Activated CD8-positive, alpha-beta memory T cell treated with anti-CD3 and anti-CD28 coated beads, Interleukin-2, amount 50 U/mL, for 4 hours (primary cell): ENCODE results near the gene SH3GL3.

ENCODE experiments used
- DNase-seq: peaks from one replicate; pipeline ENCODE4 v3.0.0-alpha.2; 2020

SH3GL3 gene

DNA sequence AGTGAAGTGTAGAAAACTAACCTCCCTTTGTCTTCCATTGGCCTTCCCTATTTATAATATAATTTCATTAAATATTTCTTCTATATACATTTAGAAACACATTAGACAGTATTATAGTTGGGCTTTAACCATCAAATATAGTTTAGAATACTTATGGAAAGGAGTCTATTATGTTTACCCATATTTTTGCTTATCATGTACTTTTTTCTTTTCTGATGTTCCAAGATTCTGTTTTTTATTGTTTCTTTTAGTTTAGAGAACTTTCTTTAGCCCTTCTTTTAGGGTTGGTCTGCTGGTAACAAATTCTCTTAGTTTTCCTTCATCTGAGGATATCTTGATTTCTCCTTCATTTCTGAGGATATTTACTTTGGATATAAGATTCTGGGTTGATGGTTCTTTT lies 23.7 kb downstream of the SH3GL3 start:
- DNase-seq, result no peak

DNA sequence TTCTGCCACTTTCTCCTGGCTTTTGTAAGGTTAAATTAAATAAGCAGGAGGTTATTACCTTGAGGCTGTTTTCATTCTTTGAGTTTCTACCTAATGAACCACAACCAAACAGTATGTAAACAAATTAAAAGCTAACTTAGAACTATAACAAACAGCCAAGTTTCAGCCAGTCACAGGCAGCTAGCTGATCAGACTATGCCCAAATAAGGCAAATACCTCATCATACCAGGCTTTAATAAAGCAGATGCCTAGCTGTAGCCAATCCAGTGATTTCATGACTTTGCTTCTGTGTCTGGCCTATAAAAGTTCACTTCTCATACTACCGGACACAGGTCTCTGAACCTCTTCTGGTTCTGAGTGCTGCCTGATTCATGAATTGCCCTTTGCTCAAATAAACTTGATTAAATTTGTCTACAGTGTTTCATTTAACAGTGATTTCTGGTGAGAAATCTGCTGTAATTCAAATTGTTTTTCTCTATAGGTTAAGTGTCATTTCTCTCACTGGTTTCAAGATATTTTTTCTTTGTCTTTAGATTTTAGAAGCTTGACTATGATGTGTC lies 24.2 kb downstream of the SH3GL3 start:
- DNase-seq, result no peak

DNA sequence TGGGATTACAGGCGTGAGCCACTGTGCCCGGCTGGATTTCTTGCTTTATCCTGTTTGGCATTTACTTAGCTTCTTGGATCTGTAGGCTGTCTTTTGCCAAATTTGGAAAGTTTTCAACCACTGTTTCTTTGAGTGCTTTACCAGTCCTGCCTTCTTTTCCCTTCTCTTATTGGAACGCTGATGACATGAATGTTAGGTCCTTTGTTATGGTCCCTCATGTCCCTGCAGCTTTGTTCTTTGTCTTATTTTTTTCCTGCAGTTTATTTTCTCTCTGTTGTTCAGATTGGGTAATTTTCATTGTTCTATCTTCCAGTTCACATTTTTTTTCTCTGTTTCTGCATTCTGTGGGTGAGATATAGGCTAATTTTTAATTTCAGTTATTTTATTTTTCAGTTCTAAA lies 25.0 kb downstream of the SH3GL3 start:
- no peak for DNase-seq

DNA sequence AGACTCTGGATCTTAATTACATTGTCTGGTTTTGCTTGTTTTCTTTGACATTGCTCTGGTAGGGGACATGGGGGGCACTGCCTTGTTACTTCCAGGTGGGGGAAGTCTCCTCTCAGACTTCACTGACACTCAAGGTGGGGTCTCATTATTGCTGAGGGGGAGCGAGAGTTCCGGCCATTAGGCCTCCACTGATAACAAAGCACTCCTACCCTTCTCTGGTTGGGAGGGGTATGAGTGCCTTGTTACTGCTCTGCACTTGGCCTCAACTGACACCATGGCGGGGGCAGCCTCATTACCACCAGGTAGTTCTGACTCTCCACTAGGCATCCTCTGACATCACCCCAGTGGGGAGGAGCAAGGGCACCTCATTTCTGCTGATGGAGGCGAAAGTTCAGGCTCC lies 25.7 kb downstream of the SH3GL3 start:
- no peak for DNase-seq

DNA sequence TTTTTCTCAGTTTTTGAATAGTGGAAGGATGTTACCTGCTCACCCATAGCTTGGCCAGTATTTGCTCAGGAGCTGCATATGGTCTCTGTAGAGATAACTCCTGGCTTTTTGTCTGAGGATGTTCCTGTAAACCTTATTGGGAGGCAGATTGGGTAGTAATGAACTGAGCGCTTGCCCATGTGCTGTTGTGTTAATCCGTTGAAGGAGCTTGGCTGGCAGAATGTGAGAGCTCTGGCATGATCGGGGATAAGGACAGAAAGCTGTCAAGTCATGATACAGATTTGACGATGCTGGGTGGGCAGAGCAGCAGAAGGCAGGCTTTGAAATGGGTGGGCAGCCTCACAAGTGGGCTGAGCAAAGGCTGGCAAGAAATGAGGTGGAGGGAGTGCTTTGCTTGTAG lies 27.4 kb downstream of the SH3GL3 start:
- no peak for DNase-seq

DNA sequence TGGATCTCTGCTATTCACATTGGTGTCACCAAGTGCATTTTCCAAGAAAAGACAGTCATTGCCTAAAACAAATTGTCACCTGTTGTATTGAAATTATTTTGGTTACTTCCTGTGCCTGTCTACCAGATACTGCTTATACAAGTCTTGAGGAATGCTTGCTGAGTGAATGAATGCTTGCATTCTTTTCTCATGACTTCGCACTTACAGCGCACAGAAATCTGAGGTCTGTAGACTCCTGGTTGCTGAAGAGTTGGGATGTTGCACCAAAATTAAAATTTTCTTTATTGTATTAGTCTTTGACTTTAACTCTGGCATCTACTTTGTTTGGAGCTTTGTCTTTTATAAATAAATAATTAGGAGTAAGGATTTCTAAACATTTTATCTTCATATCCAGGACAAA lies 28.4 kb downstream of the SH3GL3 start:
- DNase-seq, result no peak

DNA sequence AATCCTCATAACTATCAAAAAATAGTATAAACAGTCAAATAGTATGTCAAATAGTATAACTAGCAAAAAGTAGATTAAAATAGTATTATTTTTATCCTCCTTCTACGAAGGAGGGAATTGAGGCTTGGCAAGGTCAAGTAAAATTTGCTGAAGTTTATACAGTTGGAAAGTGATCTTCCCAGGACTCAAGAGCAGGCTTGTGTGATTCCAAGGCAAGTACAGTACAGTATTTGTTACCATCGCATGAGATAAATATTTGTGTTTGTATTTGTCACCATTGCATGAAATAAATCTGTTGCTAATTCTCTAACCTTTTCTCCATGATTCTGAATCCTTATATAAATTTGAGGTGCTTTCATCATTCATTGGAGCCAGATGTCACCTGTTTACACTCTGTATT lies 28.9 kb downstream of the SH3GL3 start:
- DNase-seq, result no peak

DNA sequence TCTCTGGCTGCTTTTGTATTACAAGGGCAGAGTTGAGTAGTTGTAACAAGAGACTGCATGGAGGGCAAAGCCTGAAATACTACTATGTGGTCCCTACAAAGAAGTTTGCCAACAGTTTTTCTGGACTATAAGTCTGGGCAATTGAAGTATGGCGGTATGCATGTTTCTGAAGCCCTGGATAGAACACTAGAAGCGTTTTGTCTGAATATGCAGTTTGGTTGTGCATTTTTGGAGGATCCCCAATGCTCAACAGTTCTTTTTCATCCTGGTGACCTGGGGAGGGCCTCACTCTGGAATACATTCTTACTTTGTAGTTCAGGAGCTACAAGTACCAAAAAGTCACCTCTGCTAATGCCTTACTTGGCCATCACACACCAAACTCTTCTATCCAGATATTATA lies 29.6 kb downstream of the SH3GL3 start:
- no peak for DNase-seq

DNA sequence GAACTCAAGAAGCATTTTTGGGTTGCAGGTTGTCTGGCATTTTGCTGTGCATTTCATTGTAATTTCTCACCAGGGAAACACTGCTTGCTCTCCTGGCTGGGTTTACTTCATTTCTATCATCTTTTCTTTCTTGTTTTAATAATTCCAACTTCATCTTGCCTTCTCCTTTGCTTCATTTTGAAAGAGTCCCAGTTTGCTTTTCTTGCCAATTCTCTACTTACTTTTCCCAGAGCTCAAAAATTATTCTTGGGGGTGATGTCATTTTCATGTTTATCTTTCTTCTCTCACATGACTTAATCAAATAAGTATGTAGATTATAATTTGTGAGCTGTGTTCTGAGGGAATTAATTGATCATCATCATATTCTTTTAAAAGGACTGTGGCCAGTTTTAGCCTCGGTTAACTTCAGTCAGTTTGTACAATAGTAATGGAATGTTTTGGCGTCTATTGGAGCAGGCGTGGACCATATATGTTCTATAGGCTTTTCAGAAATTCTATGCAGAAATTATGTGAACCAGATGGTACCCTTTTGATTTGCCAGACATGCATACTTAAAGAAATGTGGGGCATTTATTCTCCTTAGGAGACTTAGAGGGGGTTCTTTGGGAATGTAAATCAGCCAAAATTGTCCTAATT lies 30.1 kb downstream of the SH3GL3 start:
- no peak for DNase-seq

DNA sequence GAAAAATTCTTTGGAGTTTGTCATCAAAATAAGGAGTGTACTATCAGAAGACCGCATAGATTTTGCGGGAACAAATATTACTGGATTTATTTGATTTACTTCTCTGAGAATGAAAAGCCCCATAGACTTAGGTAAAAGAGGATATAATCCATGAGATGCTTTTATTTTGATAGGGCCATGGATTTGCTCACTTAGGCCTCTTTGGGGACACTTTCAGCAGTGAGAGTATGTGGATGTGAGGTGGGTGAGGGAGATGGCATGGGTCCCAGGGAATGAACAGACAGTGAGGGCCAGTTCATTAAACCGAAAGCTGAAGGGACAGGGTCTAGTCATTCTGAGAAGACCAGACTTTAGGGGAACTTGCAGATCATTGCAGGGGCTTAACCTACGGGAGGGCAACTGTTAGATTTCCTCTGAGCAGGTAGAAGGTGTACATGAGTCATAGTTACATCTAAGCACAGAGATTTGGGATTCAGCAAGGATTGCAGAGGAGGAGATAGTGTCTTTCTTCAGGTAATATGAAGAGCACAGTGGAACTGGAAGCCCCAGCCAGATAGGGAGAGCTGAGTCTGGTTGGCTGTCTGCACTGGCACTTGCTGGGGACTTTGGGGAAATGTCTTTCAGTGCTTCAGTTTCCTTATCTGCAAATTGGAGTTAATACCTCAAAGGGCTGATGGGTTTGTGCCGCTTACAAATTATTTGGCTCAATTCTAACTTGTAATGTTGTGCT lies 30.8 kb downstream of the SH3GL3 start:
- DNase-seq, result no peak

DNA sequence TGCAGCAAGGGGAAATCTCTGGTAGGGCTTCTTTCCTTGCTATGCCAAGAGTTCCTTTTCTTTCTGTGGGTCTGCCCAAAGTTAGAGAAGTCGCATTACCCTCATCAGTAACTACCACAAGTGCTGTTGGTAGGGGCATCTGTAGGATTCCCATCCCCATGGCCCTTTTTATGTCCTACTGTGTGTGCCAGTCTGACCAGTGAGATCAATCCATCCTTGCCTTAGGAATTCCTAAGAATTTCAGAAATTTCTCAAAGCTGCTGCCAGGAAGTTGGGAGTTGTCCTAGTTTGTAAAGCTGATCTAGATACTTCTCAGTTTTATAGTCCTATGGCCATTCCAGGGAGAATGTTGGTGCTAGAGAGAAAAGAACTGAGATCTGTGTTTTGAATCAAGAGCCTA lies 36.5 kb downstream of the SH3GL3 start:
- DNase-seq, result no peak

DNA sequence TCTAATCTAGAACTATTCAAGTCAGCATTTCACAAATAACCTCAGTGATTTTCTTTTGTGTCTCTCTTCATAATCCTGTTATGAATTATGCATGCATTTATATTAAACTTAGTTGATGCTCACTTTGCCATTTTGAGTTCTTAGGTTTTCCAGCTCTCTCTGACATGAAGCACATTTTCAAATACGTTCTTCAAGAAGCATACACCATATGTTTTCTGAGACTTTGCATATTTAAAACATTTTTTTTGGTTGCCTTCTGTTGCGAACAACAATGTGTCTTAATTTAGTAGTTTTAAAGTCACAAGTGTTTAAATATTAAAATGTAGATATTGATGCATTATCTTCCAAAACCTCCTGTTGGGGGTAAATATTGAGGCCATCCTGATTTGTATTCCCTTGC lies 37.5 kb downstream of the SH3GL3 start:
- no peak for DNase-seq

DNA sequence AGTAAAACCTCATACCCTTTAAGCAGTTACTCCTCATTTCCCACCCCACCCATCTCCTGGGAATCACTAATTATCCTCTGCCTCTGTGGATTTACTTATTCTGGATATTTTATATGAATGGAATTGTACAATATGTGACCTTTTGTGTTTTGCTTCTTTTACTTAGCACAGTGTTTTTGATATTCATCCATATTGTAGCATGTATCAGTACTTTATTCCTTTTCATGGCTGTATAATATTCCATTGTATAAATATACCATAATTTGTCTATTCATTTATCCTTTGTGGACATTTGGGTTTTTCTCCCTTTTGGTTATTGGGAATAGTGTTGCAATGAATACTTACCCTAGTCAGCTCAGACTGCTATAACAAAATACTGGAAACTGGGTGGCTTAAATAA lies 39.2 kb downstream of the SH3GL3 start:
- DNase-seq, result no peak

DNA sequence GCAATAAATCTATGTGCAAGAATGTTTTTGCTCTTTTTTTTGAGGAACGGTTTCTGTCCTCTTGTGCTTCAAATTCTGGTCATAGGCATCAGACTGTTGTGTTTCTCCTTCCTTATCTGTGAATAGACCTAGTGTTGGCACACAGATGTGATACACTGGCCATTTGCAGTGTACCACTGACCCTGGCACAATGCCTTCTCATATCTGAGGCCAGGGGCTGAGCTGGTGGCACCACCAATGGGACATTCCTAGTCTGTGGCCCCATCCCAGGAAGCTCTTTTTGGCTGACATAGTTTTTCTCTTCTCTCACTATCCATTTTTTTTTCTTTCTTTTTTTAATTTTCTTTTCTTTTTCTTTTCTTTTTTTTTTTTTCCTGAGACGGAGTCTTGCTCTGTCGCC lies 40.4 kb downstream of the SH3GL3 start:
- no peak for DNase-seq

DNA sequence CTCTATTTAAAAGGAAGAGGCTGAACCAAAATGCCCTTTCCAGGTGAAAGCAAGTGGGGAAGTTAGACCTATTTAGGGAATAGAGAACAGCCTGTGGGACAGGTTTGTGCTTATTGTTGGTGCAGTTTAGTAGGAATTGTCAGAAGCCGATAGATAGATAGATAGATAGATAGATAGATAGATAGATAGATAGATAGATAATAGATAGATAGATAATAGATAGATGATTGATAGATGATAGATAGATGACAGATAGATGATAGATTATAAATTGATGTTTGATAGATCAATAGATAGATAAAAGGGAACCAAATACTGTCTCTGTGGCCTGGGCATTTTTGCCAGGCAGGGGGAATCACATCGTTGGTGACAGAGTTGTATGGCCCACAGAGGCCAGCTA lies 42.5 kb downstream of the SH3GL3 start:
- no peak for DNase-seq

DNA sequence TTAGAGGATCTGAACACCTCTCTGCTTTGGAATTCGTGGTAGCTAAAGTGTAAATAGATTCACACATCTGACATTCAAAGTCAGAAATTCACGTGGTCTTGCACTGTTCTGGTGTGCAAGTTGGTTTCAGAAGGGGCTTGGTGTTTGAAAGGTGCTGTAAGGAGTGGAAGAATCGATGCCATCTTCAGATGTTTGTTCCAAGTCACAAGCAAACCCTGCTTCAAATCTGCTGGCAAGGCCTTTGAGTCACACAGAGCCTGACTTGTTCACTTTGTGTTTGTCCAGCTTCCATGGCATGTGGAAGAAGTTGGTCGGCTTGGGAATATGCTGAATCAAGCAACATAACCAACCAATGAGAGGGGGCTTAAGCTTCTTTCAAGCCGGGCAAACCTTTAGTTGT lies 44.3 kb downstream of the SH3GL3 start:
- DNase-seq, result no peak

DNA sequence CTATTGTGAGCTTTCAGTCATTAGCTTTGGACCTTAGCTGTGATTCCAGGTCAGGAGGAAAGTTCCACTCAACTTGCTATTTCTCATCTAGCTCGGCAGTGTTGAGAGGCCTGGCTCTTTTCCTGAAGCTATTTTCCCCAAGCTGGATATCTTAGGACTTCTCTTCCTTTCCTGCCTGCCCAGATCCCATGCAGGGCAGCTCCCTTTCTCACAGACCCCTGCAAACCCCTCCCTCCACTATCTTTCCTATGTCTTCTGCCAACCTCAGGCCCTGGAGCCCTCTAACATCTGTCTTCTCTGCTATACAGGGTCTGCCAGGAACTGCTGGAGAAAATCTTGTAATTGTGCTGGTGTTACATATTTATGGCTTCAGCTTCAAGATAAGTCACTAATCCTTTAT lies 49.6 kb downstream of the SH3GL3 start:
- DNase-seq, result no peak

DNA sequence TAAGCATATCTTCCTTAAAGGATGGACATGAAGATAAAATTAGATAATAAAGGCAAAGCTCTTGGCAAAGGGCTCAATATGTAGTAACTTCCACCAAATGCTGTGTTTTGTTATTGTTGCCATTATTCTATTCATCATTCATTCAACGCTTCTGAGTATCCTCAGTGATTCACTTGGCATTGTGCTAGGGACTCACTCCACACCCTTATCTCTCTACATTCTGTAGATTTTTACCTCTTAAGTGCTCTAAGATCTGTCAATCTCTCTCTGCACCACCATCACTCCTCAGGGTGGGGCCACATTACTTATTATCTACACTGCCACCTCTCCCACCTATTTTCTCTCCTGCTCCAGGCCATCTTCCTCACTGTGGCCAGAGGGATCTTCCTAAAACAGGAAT lies 51.2 kb downstream of the SH3GL3 start:
- DNase-seq, result no peak

DNA sequence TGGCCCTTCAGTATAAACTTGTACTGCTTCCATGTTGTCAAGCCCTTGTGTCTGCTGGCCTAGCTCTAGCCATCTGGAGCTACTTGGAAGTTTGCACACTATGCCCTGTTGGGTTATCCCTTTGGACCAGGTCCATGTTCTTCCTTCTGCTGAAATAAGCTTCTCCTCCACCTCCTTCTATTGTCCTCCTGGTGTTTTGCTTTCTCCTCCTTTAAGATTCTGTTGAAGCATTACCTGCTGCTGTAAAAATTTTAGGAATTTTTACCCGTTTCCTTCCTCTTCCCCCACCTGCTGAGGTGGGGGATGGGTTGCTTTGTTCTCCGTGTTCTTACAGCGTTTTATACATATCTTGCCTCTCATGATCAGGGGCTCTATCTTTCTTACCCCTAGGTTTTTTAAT lies 51.7 kb downstream of the SH3GL3 start:
- DNase-seq, result no peak

DNA sequence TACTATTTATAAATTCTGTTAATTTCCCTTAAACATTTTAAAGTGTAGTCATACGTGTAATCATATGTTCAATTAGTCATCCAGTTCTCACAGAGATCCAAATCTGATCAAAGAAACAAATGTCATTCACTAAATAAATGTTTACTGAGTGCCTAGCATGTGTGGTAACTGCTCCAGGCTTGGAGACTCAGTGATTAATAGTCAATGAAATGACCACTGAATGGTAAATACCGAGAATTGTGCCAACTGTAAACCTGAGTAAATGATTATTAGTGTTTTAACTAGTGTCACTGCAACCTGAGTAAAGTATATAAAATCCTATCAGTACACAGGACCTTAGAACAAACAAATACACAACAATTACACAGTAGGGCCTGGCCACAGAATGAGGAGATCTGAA lies 52.3 kb downstream of the SH3GL3 start:
- no peak for DNase-seq

DNA sequence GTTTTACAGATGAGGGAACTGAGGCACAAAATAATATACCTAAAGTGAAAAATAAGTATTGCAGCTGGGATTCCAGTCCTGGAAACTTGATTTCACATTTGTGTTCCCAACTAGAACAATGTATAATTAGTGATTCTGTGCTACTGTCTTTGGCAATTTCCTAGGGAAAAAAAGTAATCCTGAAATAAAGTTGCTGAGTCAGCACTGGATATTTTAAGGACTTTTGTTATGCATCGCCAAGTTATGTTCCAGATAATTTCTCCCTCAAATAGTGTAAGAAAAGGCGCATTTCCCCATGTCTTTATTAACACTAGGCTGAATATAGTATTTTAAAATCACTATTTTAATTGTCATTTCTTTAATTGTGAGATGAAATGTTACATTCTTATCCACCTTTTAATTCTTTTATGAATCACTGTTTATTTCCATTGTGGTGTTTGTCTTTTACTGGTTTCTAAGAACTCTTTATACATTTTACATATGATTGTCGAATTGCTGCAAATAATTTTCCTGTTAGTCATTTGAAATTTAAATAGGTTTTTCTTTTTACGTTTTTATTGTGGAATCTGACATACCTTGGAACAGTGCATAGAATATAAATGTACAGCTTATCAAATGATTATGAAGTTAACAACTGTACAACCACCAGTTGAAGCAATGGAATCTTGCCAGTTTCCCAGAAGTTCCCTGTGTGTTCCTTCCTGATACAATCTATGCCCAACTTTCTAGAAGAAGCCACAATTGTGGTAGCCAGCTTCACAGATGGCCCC lies 56.6 kb downstream of the SH3GL3 start:
- no peak for DNase-seq

DNA sequence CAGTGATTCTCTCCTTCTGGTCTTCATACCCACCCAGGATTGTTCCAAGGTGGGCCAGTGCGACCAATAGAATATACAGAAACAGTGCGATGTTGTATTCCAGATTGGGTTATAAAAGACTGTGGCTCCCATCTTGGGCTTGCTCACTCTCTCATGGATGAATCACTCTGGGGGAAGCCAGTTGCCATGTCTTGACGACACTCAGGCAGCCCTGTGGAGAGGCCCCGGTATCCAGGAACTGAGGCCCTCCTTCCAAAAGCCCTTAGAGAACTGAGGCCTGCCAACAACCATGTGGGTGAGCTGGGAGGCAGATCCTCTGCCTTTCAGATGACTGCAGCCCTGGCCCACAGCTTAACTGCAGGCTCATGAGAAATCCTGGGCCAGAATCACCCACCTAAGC lies 57.2 kb downstream of the SH3GL3 start:
- no peak for DNase-seq

DNA sequence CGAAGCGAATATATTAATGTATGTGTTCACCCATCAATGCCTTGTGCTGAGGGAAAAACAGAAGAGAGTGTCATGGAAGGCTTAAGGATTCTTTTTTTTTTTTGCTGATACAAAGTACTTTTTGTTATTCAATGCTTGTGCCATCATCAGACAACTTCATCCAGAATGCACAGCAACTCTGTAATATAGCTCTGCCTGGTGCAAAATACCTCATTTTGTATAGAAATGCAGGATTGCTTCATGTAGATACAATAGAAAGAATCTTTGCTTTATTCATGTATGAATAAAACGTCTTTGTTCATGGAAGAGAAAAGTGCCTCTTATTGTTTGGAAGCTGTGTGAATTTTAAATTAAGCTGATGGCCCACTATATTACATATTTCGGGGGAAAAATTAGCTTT lies 62.9 kb downstream of the SH3GL3 start:
- DNase-seq, result no peak

DNA sequence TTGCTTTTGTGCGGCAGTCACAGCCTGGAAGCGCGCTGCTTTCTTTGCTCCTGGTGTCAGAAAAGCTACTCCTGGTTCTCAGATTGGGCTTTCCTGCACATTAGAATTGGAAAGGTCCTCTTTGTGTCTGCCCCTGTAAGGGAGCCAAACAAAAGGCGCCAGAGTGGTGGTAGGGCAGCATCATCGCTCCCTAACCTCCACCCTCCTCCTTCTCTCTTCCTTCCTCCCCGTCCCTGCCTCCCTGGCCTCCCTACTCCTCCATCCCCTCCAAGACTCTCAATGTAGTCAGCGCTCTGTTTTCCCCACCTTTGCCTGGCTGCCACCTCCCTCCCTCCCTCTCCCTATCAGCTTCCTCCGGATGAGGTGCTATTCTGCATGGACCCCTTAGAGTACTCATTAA lies 65.3 kb downstream of the SH3GL3 start:
- DNase-seq, result no peak
